Dermis lymphatic vessel endothelial cell (primary cell): ENCODE measurements around the gene NSG2. TPM values are rescaled to one million over a fixed set of nuclear protein-coding genes. Genes with fewer than 3 reads are reported as not detected.

Source experiments
- total RNA-seq: library from RNA; depleted of rRNA; stranded (reverse); fragments of >200 nt; gene quantifications from 2 replicates; pipeline ENCODE4 v1.2.1, GENCODE V29; 2014

The NSG2 gene
- total RNA-seq = not detected in 2 replicates

GRCh38 chr5:174045470-174046025, at the start of gene NSG2:
NSG2 (plus strand) TSS chr5:174045706; CDS start chr5:174046756, 1,050 bp downstream.

Other genes with a start within 250 kb of the NSG2 start
- 18.3 and 20.4 TPM in 2 replicates for gene CPEB4, start 157.4 kb upstream of the NSG2 start, total RNA-seq
- gene C5orf47, start 56.5 kb upstream of the NSG2 start, total RNA-seq = not detected in 2 replicates